Suprapubic skin (tissue), 3 donors: ENCODE measurements around the gene STX12.

Experiments
- CTCF ChIP-seq, 2 donors: fragments of 200-600 bp in 1 of 2; fragments of 450-650 bp in 1 of 2; sonication (generic) in 1 of 2; IDR thresholded peaks; one replicate each; pipeline ENCODE4 v1.5.1; 2016 to 2019; ENCODE audit warnings: antibody characterized with exemption in 2 of 2, mild to moderate bottlenecking in 1 of 2, moderate library complexity in 1 of 2
- POLR2A ChIP-seq, 2 donors: fragments of 450-650 bp; IDR thresholded peaks; one replicate each; pipeline ENCODE4 v1.6.1; 2017; ENCODE audit warnings: antibody characterized with exemption in 2 of 2, mild to moderate bottlenecking in 2 of 2, moderate library complexity in 2 of 2

GRCh38 chr1:27861436-27861835 is 88.4 kb downstream of the STX12 start:
- no peak for TF ChIP-seq POLR2A (IDR thresholded peaks at IDR 0.05)
- TF ChIP-seq CTCF (IDR thresholded peaks at IDR 0.05), result no peak
